Measurements from ENCODE around the gene SCIMP.

DNA sequence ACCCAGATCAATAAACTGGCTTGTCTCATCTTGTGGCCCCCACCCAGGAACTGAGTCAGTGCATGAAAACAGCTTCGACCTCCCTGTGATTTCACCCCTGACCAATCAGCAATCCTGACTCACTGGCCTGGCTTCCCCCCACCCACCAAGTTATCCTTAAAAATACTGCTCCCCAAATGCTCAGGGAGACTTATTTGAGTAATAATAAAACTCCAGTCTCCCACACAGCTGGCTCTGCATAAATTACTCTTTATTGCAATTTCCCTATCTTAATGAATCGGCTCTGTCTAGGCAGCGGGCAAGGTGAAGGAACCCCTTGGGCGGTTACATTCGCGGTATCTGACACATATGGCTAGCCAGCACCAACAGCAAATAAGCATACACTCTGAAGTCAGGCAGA, 37.7 kb upstream of the SCIMP start:
- no peak for TF ChIP-seq SIN3B (IDR thresholded peaks at IDR 0.05; ENCODE audit: low read depth)
- no peak for TF ChIP-seq STAG1 (CRISPR knock-in tag; IDR thresholded peaks at IDR 0.05; ENCODE audit: borderline replicate concordance)
- no peak for TF ChIP-seq NR1H2 (CRISPR knock-in tag; IDR thresholded peaks at IDR 0.05)
- TF ChIP-seq RCOR1 (IDR thresholded peaks at IDR 0.05; ENCODE audit: borderline replicate concordance in 1 of 2, low read depth in 2 of 2, low read length in 2 of 2), result no peak
- TF ChIP-seq RNF2 (IDR thresholded peaks at IDR 0.05), result no peak
- no peak for TF ChIP-seq SUPT5H (IDR thresholded peaks at IDR 0.05)
